Activated T-cell treated with anti-CD3 and anti-CD28 coated beads, Interleukin-2, amount 50 U/mL, for 72 hours (primary cell): Measurements from ENCODE around the gene LRRC36. TPM values are rescaled to one million over a fixed set of nuclear protein-coding genes. Genes with fewer than 3 reads are reported as not detected.

Source experiments
- ATAC-seq, 2 donors: fragments of 150-1000 bp; cut with Tn5 transposase; replicated peaks in 1 of 2; 2 replicates each; pipeline ENCODE4 v1.10.0; 2021; ENCODE audit warnings: moderate library complexity in 2 of 2, mild to moderate bottlenecking in 1 of 2
- DNase-seq, 2 donors: peaks; one replicate each; pipeline ENCODE4 v3.0.0; 2021 to 2022; ENCODE audit warnings: mixed read lengths in 1 of 2
- H3K27ac Mint-ChIP-seq: one replicate; pipeline ENCODE4 v1.8.0; 2022; ENCODE audit warnings: mild to moderate bottlenecking, moderate library complexity, mixed read lengths
- H3K27me3 Mint-ChIP-seq: one replicate; pipeline ENCODE4 v1.8.0; 2022; ENCODE audit warnings: low read depth, mixed read lengths
- H3K36me3 Mint-ChIP-seq, 2 donors: one replicate each; pipeline ENCODE4 v1.8.0; 2022; ENCODE audit warnings: mixed read lengths in 2 of 2, mild to moderate bottlenecking in 1 of 2; ENCODE audit not compliant: insufficient read depth in 2 of 2
- H3K4me1 Mint-ChIP-seq: one replicate; pipeline ENCODE4 v1.8.0; 2022; ENCODE audit warnings: low read depth, mixed read lengths
- H3K4me3 Mint-ChIP-seq, 2 donors: one replicate each; pipeline ENCODE4 v1.8.0; 2022; ENCODE audit warnings: mild to moderate bottlenecking in 2 of 2, mixed read lengths in 2 of 2, moderate library complexity in 2 of 2
- H3K9me3 Mint-ChIP-seq, 2 donors: one replicate each; pipeline ENCODE4 v1.8.0; 2022; ENCODE audit warnings: mixed read lengths in 2 of 2
- total RNA-seq, 2 donors: library from RNA; stranded (reverse); gene quantifications; one replicate each; pipeline ENCODE4 v1.2.3, GENCODE V29; 2022

The LRRC36 gene
- total RNA-seq, 2 donors from 2014 or later, result 3.1 to 4.4 TPM

- Mint-ChIP-seq H3K9me3 (no peaks in the 10 kb centered on the region), H3K36me3 (no peaks in the 10 kb centered on the region), H3K4me3 (no peak overlapping the region), H3K4me1 (peaks cover 5% of the 10 kb centered on the region), H3K27ac (no peak overlapping the region), H3K27me3 (peaks cover 20% of the 10 kb centered on the region)
- peak; percentile 85 to 86 for ATAC-seq
- DNase-seq, result peak; percentile 61 to 75
These were observed 72.7 kb downstream of the LRRC36 start for GRCh38 chr16:67399218-67399733.

DNA sequence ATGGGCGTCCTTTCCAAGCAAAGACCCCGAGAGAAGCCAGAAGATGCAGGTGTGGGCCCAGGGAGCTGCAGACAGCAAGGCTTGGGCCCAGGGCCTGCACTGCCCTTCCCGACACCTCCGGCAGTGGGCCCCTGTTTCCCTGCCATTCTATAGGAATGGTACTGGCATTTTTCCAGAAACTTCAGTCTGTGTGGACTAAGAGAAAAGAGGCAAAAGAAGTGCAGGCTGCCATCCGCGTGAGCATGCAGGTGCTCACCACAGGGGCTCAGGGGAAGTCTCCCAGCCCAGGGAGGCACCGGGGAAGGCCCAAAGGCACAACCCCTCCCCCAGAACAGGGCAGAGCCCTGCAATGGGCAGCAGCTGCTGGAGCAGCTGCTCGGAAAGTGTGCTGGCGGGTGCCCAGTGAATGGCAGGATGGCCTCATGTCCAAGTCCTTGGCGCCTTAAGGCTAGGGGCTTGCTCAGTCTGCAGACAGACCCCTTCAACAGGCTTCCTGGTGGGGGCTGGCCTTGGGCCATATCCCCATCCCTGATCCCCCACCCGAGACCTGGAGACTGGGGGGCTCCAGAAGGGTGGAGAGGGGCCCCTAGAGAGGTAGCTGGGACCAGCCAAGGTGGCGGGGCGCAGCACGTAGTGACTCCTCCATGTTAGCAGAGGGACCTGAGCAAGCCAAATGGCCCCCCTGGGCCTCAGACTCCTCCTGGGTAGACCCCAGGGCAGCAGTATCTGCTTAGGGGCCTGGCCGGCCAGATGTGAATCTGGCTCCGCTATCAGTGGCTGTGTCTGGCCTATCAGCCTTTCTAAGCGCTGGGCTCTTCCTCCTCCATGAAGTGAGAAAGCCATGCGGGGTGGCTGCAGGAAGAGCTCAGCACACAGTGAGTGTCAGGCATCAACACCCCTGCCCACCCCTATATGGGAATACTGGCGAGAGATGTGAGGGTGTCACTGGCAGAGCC lies 73.4 kb downstream of the LRRC36 start:
- ATAC-seq, result no peak

GRCh38 chr16:67400901-67401300 lies 74.3 kb downstream of the LRRC36 start:
- Mint-ChIP-seq H3K4me3 (no peak overlapping the region), H3K36me3 (no peaks in the 10 kb centered on the region), H3K4me1 (no peaks in the 10 kb centered on the region), H3K27ac (no peak overlapping the region), H3K9me3 (no peaks in the 10 kb centered on the region), H3K27me3 (peaks cover 9% of the 10 kb centered on the region)
- ATAC-seq (no peak), DNase-seq (no peak)

More for the DNA sequence above, 73.4 kb downstream of the LRRC36 start:
- no peaks in the 10 kb centered on the region for H3K9me3 Mint-ChIP-seq
- peaks cover 17% of the 10 kb centered on the region for H3K27me3 Mint-ChIP-seq
- no peak overlapping the region for H3K27ac Mint-ChIP-seq
- no peak for DNase-seq
- H3K4me1 Mint-ChIP-seq, result peaks cover 5% of the 10 kb centered on the region
- no peaks in the 10 kb centered on the region for H3K36me3 Mint-ChIP-seq
- H3K4me3 Mint-ChIP-seq, result no peak overlapping the region

- Mint-ChIP-seq H3K9me3 (no peaks in the 10 kb centered on the region), H3K36me3 (no peaks in the 10 kb centered on the region), H3K4me1 (no peaks in the 10 kb centered on the region), H3K27ac (no peak overlapping the region), H3K27me3 (peaks cover 9% of the 10 kb centered on the region), H3K4me3 (no peak overlapping the region)
- ATAC-seq, result no peak
- no peak for DNase-seq
These were observed 77.5 kb downstream of the LRRC36 start for GRCh38 chr16:67403976-67404555.

- no peak overlapping the region for H3K27ac Mint-ChIP-seq
These were observed 78.2 kb downstream of the LRRC36 start for GRCh38 chr16:67404740-67405226.

DNA sequence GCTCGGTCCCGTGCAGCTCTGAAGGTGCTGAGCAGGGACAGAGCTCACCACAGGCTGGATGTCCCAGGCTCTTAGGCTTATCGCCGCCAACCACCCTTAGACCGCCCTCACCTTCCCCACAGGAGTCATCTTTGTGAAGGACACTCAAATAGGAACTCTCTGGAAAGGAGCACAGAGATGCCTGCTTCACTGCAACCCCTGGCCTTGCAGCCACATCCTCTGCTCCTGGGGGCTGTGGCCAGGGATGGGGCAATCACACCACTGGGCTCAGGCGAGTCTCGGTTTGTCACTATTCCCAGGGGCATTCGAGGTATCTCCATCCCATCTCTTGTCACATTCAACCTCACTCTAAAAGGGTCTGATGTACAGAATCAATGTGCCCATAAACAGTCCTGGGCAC lies 78.7 kb downstream of the LRRC36 start:
- H3K9me3 Mint-ChIP-seq, result no peaks in the 10 kb centered on the region
- no peak overlapping the region for H3K4me3 Mint-ChIP-seq
- H3K27ac Mint-ChIP-seq, result no peak overlapping the region
- peaks cover 9% of the 10 kb centered on the region for H3K27me3 Mint-ChIP-seq
- no peaks in the 10 kb centered on the region for H3K36me3 Mint-ChIP-seq
- no peaks in the 10 kb centered on the region for H3K4me1 Mint-ChIP-seq
- no peak for DNase-seq
- ATAC-seq, result no peak

More at GRCh38 chr16:67404740-67405226, 78.2 kb downstream of the LRRC36 start:
- H3K9me3 Mint-ChIP-seq, result no peaks in the 10 kb centered on the region
- peaks cover 9% of the 10 kb centered on the region for H3K27me3 Mint-ChIP-seq
- no peaks in the 10 kb centered on the region for H3K4me1 Mint-ChIP-seq
- no peak overlapping the region for H3K4me3 Mint-ChIP-seq
- DNase-seq (no peak), ATAC-seq (no peak)
- no peaks in the 10 kb centered on the region for H3K36me3 Mint-ChIP-seq

DNA sequence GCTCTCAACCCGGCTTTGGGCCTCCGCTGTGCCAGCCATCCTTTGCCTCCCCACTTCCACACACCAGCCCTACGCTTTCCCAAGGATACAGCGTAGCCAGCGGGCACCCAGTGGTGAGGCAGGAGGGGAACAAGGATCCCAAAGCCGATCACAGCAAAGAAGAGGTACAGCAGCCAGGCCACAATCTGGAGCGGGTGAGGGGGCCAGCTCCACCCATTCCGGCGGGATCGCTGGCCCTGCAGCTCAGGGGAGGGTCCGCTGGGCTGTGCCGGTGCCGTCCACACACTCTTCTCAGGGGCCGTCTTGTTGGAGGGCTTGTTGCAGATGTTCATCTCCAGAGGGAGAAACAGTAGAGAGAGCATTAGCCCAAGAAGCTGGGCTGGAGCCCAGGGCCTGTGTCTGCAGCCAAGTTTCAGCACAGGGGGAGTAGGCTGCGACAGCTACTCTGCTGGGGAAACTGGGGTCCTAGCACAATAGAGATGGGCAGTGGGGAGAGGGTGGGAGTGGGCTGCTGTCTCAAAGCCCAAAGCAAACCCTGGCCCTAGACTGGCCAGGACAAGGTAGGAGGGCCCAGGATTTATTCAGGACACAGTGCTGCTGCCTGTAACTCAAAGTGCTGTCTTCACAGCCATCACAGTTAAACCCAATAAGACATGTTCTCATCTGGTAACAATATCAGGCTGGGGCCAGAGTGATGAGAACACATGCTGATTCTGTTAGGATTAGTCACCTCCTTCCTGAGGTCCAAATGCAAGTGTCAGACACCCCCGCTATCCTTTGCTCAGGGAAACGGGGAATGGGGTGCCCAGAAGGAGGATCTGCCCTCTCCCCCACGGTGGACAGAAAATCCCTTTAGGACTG lies 79.7 kb downstream of the LRRC36 start:
- no peak overlapping the region for H3K4me3 Mint-ChIP-seq
- H3K27ac Mint-ChIP-seq, result no peak overlapping the region

DNA sequence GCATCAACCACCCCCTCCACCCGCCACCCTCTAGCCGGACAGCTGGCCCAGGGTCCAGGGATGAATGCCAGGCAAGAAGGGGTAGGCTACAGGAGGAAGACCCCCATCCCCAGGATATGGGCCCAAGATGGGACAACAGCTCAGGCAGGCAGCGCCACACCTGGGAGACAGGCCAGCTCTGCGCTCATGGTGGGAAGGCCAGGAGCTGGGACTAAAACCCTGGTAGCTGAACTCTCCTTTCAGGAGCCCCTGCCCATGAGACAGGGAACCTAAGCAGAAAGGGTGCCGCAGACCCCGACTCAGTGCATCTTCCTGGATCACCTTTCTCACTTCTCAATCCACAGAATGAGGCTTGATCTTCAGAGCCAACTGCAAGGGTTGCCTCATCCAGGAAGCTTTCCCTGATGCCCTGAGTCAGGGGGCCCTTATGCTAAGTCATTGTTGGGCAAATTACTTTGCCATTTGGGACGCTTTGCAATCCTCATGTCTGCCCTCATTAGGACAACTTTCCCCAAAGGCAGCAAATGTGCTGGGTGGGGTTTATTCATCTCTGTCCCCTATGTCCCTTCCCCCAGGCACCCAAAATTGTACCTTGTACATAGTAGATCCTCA lies 80.7 kb downstream of the LRRC36 start:
- H3K4me1 Mint-ChIP-seq, result no peaks in the 10 kb centered on the region
- peaks cover 8% of the 10 kb centered on the region for H3K27me3 Mint-ChIP-seq
- no peaks in the 10 kb centered on the region for H3K36me3 Mint-ChIP-seq
- ATAC-seq (no peak), DNase-seq (no peak)
- H3K4me3 Mint-ChIP-seq, result no peak overlapping the region
- H3K9me3 Mint-ChIP-seq, result no peaks in the 10 kb centered on the region
- no peak overlapping the region for H3K27ac Mint-ChIP-seq

More for the DNA sequence above, 79.7 kb downstream of the LRRC36 start:
- DNase-seq (no peak), ATAC-seq (no peak)
- no peaks in the 10 kb centered on the region for H3K9me3 Mint-ChIP-seq
- no peaks in the 10 kb centered on the region for H3K36me3 Mint-ChIP-seq
- peaks cover 16% of the 10 kb centered on the region for H3K27me3 Mint-ChIP-seq
- H3K4me1 Mint-ChIP-seq, result no peaks in the 10 kb centered on the region

DNA sequence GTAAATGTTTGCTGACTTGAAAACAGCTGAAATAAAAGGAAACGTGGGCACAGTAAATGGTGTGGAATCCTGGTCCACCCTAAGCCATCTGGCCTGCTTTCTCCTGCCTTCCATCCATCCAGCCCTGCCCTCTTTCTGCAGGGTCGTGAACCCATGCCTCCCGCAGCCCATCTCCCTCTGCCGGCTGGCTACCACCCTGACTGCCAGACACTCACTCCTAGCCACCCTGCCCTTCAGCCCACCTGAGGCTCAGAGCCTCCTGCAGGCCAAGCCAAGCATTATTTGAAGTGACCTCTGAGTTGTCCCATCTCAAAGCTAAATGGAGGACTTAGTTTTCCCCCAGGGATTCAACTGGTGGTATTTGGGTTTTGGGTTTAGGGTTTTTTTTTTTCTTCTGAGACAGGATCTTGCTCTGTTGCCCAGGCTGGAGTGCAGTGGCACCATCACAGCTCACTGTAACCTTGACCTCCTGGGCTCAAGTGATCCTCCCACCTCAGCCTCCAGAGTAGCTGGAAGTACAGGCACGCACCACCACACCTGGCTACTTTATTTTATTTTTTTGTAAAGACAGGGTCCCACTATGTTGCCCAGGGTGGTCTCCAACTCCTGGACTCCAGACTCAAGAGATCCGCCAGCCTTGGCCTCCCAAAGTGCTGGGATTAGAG lies 81.3 kb downstream of the LRRC36 start:
- no peaks in the 10 kb centered on the region for H3K4me1 Mint-ChIP-seq
- no peak overlapping the region for H3K27ac Mint-ChIP-seq
- peaks cover 7% of the 10 kb centered on the region for H3K27me3 Mint-ChIP-seq
- DNase-seq (no peak), ATAC-seq (no peak)
- no peaks in the 10 kb centered on the region for H3K36me3 Mint-ChIP-seq
- no peak overlapping the region for H3K4me3 Mint-ChIP-seq
- no peaks in the 10 kb centered on the region for H3K9me3 Mint-ChIP-seq

GRCh38 chr16:67409631-67410030 lies 83.0 kb downstream of the LRRC36 start:
- Mint-ChIP-seq H3K4me3 (no peak overlapping the region), H3K9me3 (no peaks in the 10 kb centered on the region), H3K4me1 (no peaks in the 10 kb centered on the region), H3K27ac (no peak overlapping the region), H3K27me3 (peaks cover 24% of the 10 kb centered on the region), H3K36me3 (no peaks in the 10 kb centered on the region)
- DNase-seq (no peak), ATAC-seq (no peak)

GRCh38 chr16:67411339-67411738 lies 84.7 kb downstream of the LRRC36 start:
- Mint-ChIP-seq H3K9me3 (no peaks in the 10 kb centered on the region), H3K36me3 (no peaks in the 10 kb centered on the region), H3K4me3 (no peak overlapping the region), H3K27ac (no peak overlapping the region), H3K27me3 (peaks cover 35% of the 10 kb centered on the region), H3K4me1 (peaks cover 6% of the 10 kb centered on the region)
- no peak for DNase-seq
- no peak for ATAC-seq

GRCh38 chr16:67412294-67412693 lies 85.7 kb downstream of the LRRC36 start:
- H3K4me1 Mint-ChIP-seq, result peaks cover 11% of the 10 kb centered on the region

More at GRCh38 chr16:67412294-67412693, 85.7 kb downstream of the LRRC36 start:
- Mint-ChIP-seq H3K9me3 (no peaks in the 10 kb centered on the region), H3K36me3 (no peaks in the 10 kb centered on the region), H3K4me3 (no peak overlapping the region), H3K27me3 (peaks cover 44% of the 10 kb centered on the region), H3K27ac (no peak overlapping the region)
- ATAC-seq (no peak), DNase-seq (no peak)
